Activated CD4-positive, CD25-positive, alpha-beta regulatory T cell treated with anti-CD3 and anti-CD28 coated beads, Interleukin-2, amount 50 U/mL, for 16 hours (primary cell): ENCODE results near the gene PCDHGA3.
"Not testable (repeated sequence)": the region's sequence is repeated elsewhere in the genome, so short reads cannot be mapped to it uniquely, and the experiment has no call there.

ENCODE experiments used
- DNase-seq: peaks from one replicate; pipeline ENCODE4 v3.0.0-alpha.2; 2020; ENCODE audit warnings: low read depth, low spot score

PCDHGA3 gene

DNA sequence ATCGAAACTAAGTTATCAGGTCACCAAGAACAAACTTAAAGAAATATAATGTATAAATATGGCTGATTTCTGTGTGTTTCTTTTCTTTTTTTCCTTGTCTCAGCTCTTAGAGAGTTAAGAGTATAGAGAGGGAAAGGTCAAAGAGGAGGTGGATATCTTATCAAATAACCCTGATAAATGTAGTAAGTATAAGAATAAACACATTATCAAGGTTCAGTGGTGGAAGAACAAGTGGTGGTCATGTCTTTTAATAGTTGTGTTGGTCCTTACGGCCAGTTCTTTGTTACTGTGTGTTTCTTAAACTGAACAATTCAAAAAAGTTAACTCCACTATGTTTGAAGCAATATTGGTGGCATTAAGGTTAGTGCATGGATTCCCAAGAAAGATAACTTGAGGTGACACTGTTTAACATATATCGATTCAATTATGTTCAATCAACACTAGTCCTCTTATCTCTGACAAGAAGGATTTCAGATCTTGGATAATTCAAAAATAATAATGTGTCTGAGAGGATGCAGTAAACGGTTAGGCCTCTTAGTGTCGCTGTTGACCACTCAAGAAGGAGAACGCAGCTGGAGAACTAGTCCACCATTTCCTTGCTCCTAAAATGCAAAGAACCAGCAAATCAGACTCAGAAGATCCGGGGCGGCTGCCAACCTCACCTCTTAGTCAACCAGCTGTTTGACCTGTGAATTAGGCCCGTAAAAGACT, at the start of gene PCDHGA3:
Gene PCDHGA3 (plus strand): TSS at position 588 of the 711 bp plus-strand sequence. CDS start 205 bp downstream, outside the sequence.
- no peak for DNase-seq

DNA sequence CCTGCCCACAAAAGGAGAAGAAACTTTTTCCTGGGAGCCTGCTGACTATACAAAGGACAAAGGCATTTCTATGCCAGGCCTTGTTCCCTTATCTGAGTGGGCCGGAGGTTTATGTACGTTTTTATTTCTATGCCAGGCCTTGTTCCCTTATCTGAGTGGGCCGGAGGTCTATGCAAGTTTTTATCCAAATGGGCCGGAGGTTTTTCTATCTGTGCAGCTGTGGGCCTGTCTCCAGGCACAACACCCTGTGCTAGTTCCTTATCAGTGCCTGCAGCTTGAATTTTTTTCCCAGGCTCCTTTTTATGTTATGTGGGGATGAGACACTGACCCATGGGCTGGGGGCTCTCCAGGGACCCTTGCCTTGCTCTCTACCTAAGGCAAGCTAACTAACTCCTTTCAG, 45.3 kb upstream of the PCDHGA3 start:
- DNase-seq = no peak

DNA sequence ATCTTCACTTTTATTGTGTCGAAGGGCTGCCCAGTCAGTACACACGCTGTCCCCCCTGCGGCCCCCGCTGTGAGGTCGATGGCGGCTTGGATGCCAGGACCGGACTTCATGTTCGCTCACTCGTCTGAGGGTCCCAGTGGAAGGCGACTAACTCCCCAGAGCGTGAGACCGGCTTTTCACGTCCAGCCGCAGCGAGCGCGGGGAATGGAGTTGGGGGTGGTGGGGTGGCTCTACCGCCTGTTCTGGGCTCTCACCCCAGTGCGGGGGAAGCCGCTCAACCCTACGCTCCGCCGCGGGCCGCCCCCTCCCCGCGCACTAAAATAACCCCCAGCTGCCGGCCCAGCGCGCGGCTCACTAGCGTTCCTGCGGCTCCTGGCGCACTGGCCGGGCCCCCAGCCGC, 39.9 kb upstream of the PCDHGA3 start, which contains the start of gene SLC25A2:
Gene SLC25A2 (minus strand): TSS at position 294 of the 400 bp plus-strand sequence. CDS start 184 bp downstream, at position 110.
- DNase-seq = no peak

DNA sequence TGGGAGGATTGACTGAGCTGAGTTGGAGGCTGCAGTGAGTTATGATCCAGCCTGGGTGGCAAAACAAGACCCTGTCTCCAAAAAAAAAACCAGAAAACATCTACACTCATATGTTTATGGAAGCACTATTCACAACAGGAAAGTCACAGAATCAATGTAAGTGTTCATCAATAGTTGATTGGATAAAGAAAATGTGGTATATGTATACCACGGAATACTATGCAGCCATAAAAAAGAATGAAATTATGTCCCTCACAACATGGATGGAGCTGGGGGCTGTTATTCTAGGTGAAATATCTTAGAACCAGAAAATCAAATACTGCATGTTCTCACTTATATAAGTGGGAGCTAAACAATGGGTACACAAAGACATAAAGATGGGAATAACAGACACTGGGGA, 37.0 kb upstream of the PCDHGA3 start:
- no peak for DNase-seq

DNA sequence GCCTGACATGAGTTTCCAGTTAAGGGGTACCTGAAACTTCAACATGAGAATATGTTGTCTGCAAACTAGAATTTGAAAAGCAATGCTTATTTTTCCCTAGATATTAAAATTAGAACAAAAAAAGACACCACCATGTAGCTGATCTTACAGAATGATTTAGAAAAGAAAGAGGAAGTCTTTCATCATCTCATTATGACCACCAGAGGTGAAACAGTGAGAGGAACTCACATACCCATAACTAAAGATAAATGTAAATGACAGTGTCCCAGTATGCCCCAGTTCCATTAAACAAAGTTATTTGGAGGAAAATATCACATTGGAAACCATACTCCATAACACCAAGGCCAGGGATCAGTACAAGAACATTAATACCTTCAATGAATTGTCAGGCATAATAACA, 29.9 kb upstream of the PCDHGA3 start:
- no peak for DNase-seq

DNA sequence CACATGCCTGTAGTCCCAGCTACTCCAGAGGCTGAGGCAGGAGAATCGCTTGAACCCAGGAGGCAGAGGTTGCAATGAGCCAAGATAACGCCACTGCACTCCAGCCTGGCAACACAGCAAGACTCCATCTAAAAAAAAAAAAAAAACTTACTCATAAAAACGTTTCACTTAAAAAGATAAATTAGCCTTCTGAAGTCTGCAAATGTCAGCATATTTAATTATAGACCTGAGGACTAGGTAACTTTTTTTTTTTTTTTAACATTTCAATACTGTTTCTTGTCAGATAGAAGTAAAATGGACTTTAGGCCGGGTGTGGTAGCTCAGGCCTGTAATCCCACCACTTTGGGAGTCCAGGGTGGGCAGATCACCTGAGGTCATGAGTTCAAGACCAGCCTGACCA, 26.7 kb upstream of the PCDHGA3 start:
- not testable (repeated sequence) for DNase-seq

DNA sequence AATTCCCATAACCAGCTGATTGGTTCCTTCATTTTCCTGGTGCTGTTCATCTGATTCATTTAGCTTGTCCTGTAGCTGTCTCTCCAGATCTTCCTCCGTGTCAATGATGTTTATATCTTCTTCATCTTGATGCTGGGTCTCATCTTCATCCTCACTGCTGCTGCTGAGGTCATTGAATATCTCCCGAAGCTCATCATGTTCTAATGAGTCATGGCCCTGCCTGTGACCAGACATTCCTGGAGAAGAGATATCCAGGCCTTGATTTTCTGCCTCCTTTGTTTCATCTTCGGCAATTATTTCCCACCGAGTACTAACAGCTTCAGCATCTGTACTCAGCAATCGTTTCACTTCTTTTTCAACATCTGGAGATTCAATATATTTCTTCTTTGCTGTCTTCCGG, 24.4 kb upstream of the PCDHGA3 start:
- no peak for DNase-seq

DNA sequence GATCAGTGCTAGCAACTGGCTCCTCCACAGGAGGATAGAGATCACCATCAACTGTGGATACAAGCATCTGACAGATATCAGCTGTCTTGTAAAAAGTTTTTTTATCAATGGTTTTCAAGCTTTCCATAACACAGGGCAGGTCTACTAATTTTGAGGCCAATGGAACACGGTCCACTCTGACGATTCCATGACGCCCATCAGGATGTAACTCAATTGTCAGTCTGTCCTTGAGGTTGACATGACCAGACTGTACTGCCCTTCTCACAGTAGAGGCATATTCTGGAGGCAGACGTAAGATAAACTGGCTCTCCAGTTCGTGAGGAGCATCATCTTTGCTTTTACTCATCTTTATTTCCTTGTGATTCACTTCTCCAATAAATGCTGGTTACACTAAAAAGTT, 23.9 kb upstream of the PCDHGA3 start:
- no peak for DNase-seq

DNA sequence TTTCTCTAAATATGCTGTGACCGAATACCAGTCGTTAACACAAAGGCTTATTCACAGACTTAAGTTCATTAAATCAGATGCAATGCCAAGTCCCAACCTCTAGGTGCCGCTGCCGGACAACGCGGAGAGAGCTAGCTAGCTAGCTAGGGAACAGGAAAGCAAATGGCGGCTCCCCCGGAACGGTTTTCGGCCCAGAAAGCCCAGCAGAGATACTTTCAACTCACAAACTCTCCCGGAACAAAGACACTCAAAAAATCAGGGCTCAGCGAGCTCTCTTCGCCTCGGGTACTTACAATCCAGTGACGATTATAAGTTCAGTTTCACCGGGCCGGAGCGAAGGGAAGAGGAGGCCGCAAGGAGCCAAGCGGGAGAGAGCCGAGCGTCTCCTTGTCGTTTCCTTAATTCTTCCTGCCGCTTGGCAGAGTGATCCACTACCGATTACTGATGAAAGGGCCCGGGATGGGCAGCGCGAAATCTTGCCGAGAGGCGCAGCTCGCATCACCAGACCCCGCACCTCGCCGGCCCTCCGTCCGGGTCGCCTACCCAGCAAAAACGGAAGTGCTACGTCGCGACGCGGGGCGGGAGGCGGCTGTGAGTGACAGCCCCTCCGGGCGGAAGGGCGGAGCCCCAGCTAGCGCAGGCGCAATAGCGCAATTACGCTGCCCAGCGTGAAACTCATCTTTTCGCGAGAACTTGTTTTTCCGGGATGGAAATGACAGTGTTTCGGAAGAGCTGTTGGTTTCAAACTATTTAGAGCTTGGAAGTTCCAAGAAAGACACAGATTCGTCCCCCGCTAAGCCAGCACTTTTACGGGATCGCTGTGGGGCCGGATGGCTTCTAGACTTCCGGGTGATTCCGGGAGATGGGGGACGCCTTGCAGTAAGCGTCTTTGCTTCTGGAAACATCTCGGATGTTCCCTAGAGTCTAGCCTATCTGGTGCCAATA, 23.1 kb upstream of the PCDHGA3 start, which contains the start of gene TAF7:
Gene TAF7 (minus strand): TSS at position 560 of the 945 bp plus-strand sequence. CDS start 740 bp downstream, outside the sequence.
- peak; percentile 85 for DNase-seq

DNA sequence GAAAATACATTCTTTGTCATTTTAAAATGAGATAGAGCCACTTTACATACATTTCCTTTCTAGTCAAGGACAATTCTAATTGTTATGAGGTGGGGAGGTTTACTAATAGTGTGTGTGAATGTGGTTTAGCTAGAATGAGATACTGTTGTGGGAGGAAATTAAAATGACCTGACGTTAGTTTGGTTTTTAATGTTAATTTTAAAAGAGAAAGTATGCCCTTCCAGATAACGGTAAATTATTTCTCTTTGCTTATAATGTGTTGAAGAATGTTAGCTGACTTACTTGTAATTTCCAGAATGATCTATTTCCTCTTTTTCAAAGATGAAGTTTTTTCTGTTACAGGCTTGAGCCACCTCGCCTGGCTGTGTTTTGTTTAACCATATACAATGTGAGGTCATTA, 21.4 kb upstream of the PCDHGA3 start:
- DNase-seq = no peak

DNA sequence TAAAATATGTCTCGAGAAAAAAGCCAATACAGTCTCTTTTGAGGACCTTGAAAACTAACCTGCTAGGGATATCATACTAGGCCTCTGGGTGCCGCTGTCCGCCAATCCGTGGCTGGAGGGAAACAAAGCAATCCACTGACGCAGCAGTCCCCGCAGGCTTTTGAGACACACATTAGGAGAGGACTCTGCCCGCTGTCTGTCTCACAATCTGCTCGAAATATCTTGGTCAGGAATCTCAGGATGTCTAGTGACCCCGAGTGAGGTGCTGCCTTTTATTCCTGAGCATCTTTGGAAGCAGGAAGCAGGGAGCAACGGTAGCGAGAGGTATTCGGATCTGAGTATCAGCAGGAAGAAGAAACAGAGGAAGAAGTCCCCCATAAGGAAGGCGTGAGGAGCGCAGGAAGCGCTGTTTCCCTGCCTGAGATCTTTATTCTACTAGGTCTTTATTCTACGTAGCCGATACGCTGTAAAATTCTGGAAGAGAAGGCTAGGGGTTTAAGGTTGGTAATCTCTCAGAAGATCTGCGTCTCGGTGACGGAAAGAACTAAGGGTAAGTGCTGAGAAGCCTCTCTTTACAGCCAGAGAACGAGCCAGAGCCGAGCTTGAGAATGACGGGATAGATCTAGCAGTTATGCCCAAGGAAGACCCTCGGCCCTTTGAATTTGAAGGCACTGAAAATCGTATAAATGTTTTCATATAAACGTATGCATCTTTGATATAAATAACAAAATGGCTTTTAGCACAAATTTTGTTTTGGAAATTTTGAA, 17.4 kb upstream of the PCDHGA3 start:
- DNase-seq = peak; percentile 34

DNA sequence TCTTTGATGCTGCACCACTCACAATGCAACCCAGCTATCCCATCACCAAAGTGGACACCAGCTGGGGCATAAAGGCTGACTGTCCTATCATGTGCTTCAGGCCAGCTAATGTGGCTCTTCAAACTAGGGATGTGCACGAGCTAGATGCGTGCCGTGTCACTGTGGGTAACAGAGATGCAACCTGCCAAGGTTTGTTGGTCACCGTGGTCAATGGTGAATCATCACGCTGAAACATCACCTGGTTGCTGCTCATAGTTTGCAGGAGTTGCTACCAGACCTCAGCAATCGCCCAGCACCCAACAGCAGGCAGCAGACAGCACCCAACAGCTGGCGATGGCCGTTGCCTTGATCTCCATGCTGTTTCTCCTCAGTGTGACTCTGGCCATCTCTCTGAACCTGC, 15.4 kb upstream of the PCDHGA3 start:
- no peak for DNase-seq

DNA sequence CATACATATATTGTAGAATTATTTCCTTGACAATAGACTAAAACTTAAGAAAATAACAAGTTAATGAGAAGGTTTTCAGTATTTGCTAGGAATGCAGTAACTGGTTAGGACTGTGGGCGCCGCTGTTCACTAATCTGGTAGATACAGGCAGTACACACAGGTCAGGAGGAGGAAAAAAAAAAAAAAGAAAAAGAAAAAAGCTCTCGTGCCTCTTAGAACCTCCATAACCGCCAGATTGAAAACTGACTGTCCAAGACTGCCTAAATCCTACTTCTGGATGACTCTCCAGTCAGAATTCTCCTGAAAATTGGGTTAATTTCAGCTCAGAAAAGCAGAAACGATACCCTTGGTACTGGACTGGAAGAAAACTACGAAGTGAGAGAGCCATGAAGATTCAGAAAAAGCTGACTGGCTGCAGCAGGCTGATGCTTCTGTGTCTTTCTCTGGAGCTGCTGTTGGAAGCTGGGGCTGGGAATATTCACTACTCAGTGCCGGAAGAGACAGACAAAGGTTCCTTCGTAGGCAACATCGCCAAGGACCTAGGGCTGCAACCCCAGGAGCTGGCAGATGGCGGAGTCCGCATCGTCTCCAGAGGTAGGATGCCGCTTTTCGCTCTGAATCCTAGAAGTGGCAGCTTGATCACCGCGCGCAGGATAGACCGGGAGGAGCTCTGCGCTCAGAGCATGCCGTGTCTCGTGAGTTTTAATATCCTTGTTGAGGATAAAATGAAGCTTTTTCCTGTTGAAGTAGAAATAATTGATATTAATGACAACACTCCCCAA, 13.1 kb upstream of the PCDHGA3 start, which contains the start of gene PCDHGA1:
Gene PCDHGA1 (plus strand): TSS at position 216 of the 782 bp plus-strand sequence.
- DNase-seq = no peak

DNA sequence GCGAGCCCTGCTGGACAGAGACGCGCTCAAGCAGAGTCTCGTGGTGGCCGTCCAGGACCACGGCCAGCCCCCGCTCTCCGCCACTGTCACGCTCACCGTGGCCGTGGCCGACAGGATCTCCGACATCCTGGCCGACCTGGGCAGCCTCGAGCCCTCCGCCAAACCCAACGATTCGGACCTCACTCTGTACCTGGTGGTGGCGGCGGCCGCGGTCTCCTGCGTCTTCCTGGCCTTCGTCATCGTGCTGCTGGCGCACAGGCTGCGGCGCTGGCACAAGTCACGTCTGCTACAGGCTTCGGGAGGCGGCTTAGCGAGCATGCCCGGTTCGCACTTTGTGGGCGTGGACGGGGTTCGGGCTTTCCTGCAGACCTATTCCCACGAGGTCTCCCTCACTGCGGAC, 11.1 kb upstream of the PCDHGA3 start:
- DNase-seq = not testable (repeated sequence)

DNA sequence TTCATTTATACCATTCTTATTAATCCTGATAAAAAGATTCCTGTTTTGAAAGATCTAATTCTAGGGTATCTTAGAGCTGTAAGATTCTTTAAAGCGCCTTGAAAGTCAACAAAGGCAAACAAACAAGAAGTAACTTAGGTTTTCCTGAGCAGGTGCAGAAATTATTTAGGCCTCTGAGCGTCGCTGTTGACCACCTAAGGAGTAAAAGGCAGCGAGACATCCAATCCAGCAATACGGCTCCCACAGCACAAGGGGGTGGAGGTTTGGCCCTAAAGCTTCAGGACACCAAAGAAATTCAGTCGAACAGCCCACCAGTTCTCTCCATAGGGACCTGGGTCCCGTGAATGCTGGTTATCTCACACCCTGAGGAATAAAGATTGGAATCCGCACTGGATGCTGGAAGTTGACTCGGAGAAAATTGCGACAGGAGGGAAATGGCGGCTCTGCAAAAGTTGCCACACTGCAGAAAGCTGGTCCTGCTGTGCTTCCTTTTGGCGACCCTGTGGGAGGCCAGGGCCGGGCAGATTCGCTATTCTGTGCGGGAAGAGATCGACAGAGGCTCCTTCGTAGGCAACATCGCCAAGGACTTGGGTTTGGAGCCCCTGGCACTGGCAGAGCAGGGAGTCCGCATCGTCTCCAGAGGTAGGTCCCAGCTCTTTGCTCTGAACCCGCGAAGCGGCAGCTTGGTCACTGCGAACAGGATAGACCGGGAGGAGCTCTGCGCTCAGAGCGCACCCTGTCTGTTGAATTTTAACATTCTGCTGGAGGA, 4.9 kb upstream of the PCDHGA3 start, which contains the start of gene PCDHGA2:
Gene PCDHGA2 (plus strand): TSS at position 223 of the 769 bp plus-strand sequence.
- DNase-seq = no peak

DNA sequence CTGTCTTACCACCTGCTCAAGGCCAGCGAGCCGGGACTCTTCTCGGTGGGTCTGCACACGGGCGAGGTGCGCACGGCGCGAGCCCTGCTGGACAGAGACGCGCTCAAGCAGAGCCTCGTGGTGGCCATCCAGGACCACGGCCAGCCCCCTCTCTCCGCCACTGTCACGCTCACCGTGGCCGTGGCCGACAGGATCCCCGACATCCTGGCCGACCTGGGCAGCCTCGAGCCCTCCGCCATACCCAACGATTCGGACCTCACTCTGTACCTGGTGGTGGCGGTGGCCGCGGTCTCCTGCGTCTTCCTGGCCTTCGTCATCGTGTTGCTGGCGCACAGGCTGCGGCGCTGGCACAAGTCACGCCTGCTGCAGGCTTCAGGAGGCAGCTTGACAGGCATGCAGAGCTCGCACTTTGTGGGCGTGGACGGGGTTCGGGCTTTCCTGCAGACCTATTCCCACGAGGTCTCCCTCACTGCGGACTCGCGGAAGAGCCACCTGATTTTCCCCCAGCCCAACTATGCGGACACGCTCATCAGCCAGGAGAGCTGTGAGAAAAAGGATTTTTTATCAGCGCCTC, 2.8 kb upstream of the PCDHGA3 start:
- DNase-seq = not testable (repeated sequence)

DNA sequence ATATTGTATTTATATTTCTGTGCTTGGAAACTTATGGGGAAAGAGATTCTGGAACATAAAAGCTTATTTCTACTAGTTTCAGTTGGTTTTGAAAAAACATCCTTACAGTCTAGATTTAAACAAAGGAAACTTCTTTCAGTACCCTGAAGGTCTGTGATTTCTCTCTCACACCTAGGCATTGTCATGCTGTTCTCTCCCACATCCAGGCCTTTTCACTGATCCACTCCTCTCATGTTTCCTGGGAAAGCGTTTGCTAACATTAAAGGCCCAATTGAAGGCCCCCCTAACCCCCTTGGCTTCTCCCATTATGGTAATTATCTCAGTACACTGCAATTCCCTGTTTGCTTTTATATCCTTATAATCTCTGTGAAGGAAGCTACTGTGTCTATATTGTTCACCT, 856 bp upstream of the PCDHGA3 start:
- DNase-seq = no peak

DNA sequence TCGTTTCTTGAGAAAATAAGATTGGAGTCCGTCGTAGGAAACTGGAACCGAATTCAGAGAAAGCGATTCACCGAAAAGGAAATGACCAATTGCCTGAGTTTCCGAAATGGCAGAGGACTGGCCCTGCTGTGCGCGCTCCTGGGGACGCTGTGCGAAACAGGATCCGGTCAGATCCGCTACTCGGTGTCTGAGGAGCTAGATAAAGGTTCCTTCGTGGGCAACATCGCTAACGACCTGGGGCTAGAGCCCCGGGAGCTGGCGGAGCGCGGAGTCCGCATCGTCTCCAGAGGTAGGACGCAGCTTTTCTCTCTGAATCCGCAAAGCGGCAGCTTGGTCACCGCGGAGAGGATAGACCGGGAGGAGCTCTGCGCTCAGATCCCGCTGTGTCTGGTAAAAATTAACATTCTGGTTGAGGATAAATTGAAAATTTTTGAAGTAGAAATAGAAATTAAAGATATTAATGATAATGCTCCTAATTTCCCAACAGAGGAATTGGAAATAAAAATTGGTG, 379 bp downstream of the PCDHGA3 start:
- DNase-seq = no peak

DNA sequence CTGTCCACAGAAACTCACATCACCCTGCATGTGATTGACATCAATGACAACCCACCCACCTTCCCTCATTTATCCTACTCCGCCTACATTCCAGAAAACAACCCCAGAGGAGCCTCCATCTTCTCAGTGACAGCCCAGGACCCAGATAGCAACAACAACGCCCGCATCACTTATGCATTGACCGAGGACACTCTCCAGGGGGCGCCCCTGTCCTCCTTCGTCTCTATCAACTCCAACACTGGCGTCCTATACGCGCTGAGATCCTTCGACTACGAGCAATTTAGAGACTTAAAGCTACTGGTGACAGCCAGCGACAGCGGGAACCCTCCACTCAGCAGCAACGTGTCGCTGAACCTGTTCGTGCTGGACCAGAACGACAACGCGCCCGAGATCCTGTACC, 1.7 kb downstream of the PCDHGA3 start:
- no peak for DNase-seq
